Measurements from ENCODE around the gene GSK3B.

- TF ChIP-seq, protein P1, sequence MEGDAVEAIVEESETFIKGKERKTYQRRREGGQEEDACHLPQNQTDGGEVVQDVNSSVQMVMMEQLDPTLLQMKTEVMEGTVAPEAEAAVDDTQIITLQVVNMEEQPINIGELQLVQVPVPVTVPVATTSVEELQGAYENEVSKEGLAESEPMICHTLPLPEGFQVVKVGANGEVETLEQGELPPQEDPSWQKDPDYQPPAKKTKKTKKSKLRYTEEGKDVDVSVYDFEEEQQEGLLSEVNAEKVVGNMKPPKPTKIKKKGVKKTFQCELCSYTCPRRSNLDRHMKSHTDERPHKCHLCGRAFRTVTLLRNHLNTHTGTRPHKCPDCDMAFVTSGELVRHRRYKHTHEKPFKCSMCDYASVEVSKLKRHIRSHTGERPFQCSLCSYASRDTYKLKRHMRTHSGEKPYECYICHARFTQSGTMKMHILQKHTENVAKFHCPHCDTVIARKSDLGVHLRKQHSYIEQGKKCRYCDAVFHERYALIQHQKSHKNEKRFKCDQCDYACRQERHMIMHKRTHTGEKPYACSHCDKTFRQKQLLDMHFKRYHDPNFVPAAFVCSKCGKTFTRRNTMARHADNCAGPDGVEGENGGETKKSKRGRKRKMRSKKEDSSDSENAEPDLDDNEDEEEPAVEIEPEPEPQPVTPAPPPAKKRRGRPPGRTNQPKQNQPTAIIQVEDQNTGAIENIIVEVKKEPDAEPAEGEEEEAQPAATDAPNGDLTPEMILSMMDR (IDR thresholded peaks at IDR 0.05 in 2 of 3, conservative IDR thresholded peaks at IDR 0.05 in 1 of 3; ENCODE audit: borderline replicate concordance in 1 of 3, insufficient read depth in 1 of 3, low read depth in 2 of 3, low read length in 2 of 3) = no peak
- TF ChIP-seq, protein P2, sequence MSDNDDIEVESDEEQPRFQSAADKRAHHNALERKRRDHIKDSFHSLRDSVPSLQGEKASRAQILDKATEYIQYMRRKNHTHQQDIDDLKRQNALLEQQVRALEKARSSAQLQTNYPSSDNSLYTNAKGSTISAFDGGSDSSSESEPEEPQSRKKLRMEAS (IDR thresholded peaks at IDR 0.05) = no peak
- TF ChIP-seq CBX3 (IDR thresholded peaks at IDR 0.05; ENCODE audit: low read depth) = no peak
- TF ChIP-seq, protein P3, sequence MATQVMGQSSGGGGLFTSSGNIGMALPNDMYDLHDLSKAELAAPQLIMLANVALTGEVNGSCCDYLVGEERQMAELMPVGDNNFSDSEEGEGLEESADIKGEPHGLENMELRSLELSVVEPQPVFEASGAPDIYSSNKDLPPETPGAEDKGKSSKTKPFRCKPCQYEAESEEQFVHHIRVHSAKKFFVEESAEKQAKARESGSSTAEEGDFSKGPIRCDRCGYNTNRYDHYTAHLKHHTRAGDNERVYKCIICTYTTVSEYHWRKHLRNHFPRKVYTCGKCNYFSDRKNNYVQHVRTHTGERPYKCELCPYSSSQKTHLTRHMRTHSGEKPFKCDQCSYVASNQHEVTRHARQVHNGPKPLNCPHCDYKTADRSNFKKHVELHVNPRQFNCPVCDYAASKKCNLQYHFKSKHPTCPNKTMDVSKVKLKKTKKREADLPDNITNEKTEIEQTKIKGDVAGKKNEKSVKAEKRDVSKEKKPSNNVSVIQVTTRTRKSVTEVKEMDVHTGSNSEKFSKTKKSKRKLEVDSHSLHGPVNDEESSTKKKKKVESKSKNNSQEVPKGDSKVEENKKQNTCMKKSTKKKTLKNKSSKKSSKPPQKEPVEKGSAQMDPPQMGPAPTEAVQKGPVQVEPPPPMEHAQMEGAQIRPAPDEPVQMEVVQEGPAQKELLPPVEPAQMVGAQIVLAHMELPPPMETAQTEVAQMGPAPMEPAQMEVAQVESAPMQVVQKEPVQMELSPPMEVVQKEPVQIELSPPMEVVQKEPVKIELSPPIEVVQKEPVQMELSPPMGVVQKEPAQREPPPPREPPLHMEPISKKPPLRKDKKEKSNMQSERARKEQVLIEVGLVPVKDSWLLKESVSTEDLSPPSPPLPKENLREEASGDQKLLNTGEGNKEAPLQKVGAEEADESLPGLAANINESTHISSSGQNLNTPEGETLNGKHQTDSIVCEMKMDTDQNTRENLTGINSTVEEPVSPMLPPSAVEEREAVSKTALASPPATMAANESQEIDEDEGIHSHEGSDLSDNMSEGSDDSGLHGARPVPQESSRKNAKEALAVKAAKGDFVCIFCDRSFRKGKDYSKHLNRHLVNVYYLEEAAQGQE (IDR thresholded peaks at IDR 0.05; ENCODE audit: low read depth) = no peak
- TF ChIP-seq EZH2phosphoT487 (IDR thresholded peaks at IDR 0.05; ENCODE audit: borderline replicate concordance) = no peak
- TF ChIP-seq RAD21 (IDR thresholded peaks at IDR 0.05; ENCODE audit: low read depth) = no peak
- TF ChIP-seq POLR2A (IDR thresholded peaks at IDR 0.05; ENCODE audit: borderline replicate concordance, extremely low read depth, insufficient read depth, insufficient read length) = no peak
- TF ChIP-seq EZH2 (IDR thresholded peaks at IDR 0.05) = no peak
These were observed 25.7 kb upstream of the GSK3B start for GRCh38 chr3:120119846-120120510.

All from HCT116 (cell line).